ENCODE results near the gene CELF1.
"Not testable (repeated sequence)": the region's sequence is repeated elsewhere in the genome, so short reads cannot be mapped to it uniquely, and the experiment has no call there.

Gene CELF1

GRCh38 chr11:47538741-47539565 lies 14.0 kb downstream of the CELF1 start:
- DNase-seq (ENCODE audit: low spot score), result no peak

- DNase-seq (ENCODE audit: low spot score), result no peak
Observed at GRCh38 chr11:47536915-47537314, 16.0 kb downstream of the CELF1 start.

GRCh38 chr11:47534704-47535251 lies 18.2 kb downstream of the CELF1 start:
- DNase-seq (ENCODE audit: low spot score), result no peak

GRCh38 chr11:47533690-47534151 lies 19.2 kb downstream of the CELF1 start:
- DNase-seq (ENCODE audit: low spot score), result peak; percentile 29

GRCh38 chr11:47532597-47533213 lies 20.2 kb downstream of the CELF1 start:
- DNase-seq (ENCODE audit: low spot score), result no peak

- no peak for DNase-seq (ENCODE audit: low spot score)
Observed at GRCh38 chr11:47531666-47532065, 21.3 kb downstream of the CELF1 start.

GRCh38 chr11:47530721-47531120 lies 22.2 kb downstream of the CELF1 start:
- DNase-seq (ENCODE audit: low spot score), result not testable (repeated sequence)

GRCh38 chr11:47529951-47530350 lies 23.0 kb downstream of the CELF1 start:
- no peak for DNase-seq (ENCODE audit: low spot score)

- no peak for DNase-seq (ENCODE audit: low spot score)
Observed at GRCh38 chr11:47527186-47527585, 25.7 kb downstream of the CELF1 start.

- not testable (repeated sequence) for DNase-seq (ENCODE audit: low spot score)
Observed at GRCh38 chr11:47526032-47526431, 26.9 kb downstream of the CELF1 start.

GRCh38 chr11:47524291-47524874 lies 28.5 kb downstream of the CELF1 start:
- DNase-seq (ENCODE audit: low spot score), result peak; percentile 21

- DNase-seq (ENCODE audit: low spot score), result peak; percentile 77
Observed at GRCh38 chr11:47523490-47524225, 29.3 kb downstream of the CELF1 start.

- no peak for DNase-seq (ENCODE audit: low spot score)
Observed at GRCh38 chr11:47518212-47518964, 34.5 kb downstream of the CELF1 start.

GRCh38 chr11:47516984-47517853 lies 35.7 kb downstream of the CELF1 start:
- DNase-seq (ENCODE audit: low spot score), result no peak

GRCh38 chr11:47516155-47516554 lies 36.8 kb downstream of the CELF1 start:
- DNase-seq (ENCODE audit: low spot score), result no peak

GRCh38 chr11:47514825-47515647 lies 37.9 kb downstream of the CELF1 start:
- peak; percentile 58 for DNase-seq (ENCODE audit: low spot score)

GRCh38 chr11:47512701-47513100 lies 40.2 kb downstream of the CELF1 start:
- DNase-seq (ENCODE audit: low spot score), result no peak

- no peak for DNase-seq (ENCODE audit: low spot score)
Observed at GRCh38 chr11:47511917-47512316, 41.0 kb downstream of the CELF1 start.

GRCh38 chr11:47510209-47510608 lies 42.7 kb downstream of the CELF1 start:
- DNase-seq (ENCODE audit: low spot score), result no peak
